ENCODE results near the gene AIFM2. TPM values are rescaled to one million over a fixed set of nuclear protein-coding genes. Genes with fewer than 3 reads are reported as not detected.
A peak's percentile ranks its signal among the peaks of the same experiment; 100 is the strongest.

The AIFM2 gene
- total and polyA plus RNA-seq, 2 of the 13 experiments (the other 11 are each of a cell fraction or from before 2014, with no cell fraction given) = 20.3 to 29.5 TPM

DNA sequence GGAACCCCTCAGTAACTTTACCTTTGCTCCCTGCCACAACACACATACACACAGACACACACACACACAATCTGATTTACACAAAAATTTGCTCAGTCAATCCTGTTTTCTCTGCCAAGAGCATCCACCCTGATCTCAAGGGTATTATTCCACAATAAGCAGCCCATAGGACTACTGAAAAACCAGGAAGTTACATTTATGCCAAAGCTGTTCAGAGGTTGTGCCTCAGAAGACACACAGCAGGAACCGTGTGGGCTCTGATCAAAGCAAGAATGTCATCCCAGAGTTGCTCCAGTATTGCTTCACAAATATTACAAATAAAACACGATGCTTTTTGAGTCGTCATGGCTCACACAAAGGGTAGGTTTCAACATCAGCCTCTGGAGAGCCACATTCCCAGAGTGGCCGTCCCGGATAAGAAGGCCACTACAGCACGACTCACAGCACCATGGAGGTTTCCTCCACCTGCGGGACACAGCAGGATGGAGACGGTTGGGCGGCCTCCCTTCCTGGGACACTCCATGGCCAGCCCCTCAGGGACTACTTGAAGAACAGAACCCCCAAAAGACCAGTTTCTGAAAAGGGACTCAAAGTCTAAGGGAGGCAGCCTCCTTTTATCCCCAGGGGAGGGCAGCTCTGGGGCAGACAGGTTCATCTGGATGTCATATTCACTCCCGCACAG, 1.6 kb downstream of the AIFM2 start (continued):
- TF ChIP-seq ZNF350 (CRISPR knock-in tag; IDR thresholded peaks at IDR 0.05; ENCODE audit: borderline replicate concordance, low read depth) = no peak
- no peak for TF ChIP-seq MTA1 (CRISPR knock-in tag; IDR thresholded peaks at IDR 0.05; ENCODE audit: borderline replicate concordance)
- TF ChIP-seq ZNF879 (CRISPR knock-in tag; IDR thresholded peaks at IDR 0.05) = no peak
- no peak for TF ChIP-seq XRCC5 (optimal IDR thresholded peaks at IDR 0.05; ENCODE audit: low read length)
- TF ChIP-seq ATF5 (CRISPR knock-in tag; IDR thresholded peaks at IDR 0.05; ENCODE audit: low read depth) = no peak
- TF ChIP-seq HNF4A (CRISPR knock-in tag; IDR thresholded peaks at IDR 0.05) = peak; percentile 63
- no peak for TF ChIP-seq PAWR (CRISPR knock-in tag; IDR thresholded peaks at IDR 0.05; ENCODE audit: borderline replicate concordance)
- no peak for TF ChIP-seq ZBTB49 (CRISPR knock-in tag; IDR thresholded peaks at IDR 0.05; ENCODE audit: borderline replicate concordance)
- no peak; the same call in 1 of the 2 replicates for TF ChIP-seq FOXC1 (CRISPR knock-in tag; IDR thresholded peaks at IDR 0.05; ENCODE audit: borderline replicate concordance)
- no peak for TF ChIP-seq GATAD1 (CRISPR knock-in tag; IDR thresholded peaks at IDR 0.05)
- no peak for TF ChIP-seq CBX2 (IDR thresholded peaks at IDR 0.05; ENCODE audit: low read depth, low read length)
- TF ChIP-seq CBX2 (CRISPR knock-in tag; IDR thresholded peaks at IDR 0.05; ENCODE audit: low read depth) = no peak
- TF ChIP-seq RFX3 (CRISPR knock-in tag; IDR thresholded peaks at IDR 0.05) = no peak
- TF ChIP-seq HNF4G (IDR thresholded peaks at IDR 0.05; ENCODE audit: borderline replicate concordance, low read depth, low read length) = peak; percentile 67
- no peak for TF ChIP-seq HNF4G (CRISPR knock-in tag; IDR thresholded peaks at IDR 0.05; ENCODE audit: borderline replicate concordance, low read depth)
- TF ChIP-seq ZNF224 (CRISPR knock-in tag; IDR thresholded peaks at IDR 0.05) = no peak
- peak; percentile 42; the same call in 1 of the 2 replicates for TF ChIP-seq KDM2A (CRISPR knock-in tag; IDR thresholded peaks at IDR 0.05; ENCODE audit: borderline replicate concordance, low read depth)
- no peak for TF ChIP-seq ZNF33B (CRISPR knock-in tag; IDR thresholded peaks at IDR 0.05)
- TF ChIP-seq ZFP41 (CRISPR knock-in tag; IDR thresholded peaks at IDR 0.05; ENCODE audit: borderline replicate concordance) = no peak
- TF ChIP-seq, protein P1, sequence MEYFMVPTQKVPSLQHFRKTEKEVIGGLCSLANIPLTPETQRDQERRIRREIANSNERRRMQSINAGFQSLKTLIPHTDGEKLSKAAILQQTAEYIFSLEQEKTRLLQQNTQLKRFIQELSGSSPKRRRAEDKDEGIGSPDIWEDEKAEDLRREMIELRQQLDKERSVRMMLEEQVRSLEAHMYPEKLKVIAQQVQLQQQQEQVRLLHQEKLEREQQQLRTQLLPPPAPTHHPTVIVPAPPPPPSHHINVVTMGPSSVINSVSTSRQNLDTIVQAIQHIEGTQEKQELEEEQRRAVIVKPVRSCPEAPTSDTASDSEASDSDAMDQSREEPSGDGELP (IDR thresholded peaks at IDR 0.05; ENCODE audit: borderline replicate concordance, low read depth) = no peak
- TF ChIP-seq ZMYM4 (CRISPR knock-in tag; IDR thresholded peaks at IDR 0.05) = no peak
- no peak for TF ChIP-seq ZNF441 (CRISPR knock-in tag; IDR thresholded peaks at IDR 0.05; ENCODE audit: borderline replicate concordance)
- TF ChIP-seq ZFP36L1 (CRISPR knock-in tag; IDR thresholded peaks at IDR 0.05) = no peak
- no peak for TF ChIP-seq FOXA1 (IDR thresholded peaks at IDR 0.05)
- peak; percentile 42 for TF ChIP-seq FOXA1 (CRISPR knock-in tag; IDR thresholded peaks at IDR 0.05)
- 0 out of 2 replicates have a peak, but pooled peaks have one; percentile 24 for TF ChIP-seq CBFB (CRISPR knock-in tag; IDR thresholded peaks at IDR 0.05)
- TF ChIP-seq ZNF24 (IDR thresholded peaks at IDR 0.05) = no peak
- no peak for TF ChIP-seq ZNF761 (CRISPR knock-in tag; conservative IDR thresholded peaks at IDR 0.05)
- TF ChIP-seq ZSCAN31 (CRISPR knock-in tag; IDR thresholded peaks at IDR 0.05; ENCODE audit: low read depth) = no peak

All from HepG2 (cell line).